HG02943 (cell line): ENCODE measurements around the gene ANKRD63.

Experiments used
- ATAC-seq: cut with Tn5 transposase; IDR thresholded peaks from one replicate; pipeline ENCODE4 v1.9.1; 2021; ENCODE audit warnings: mild to moderate bottlenecking, low read depth, moderate library complexity; ENCODE audit not compliant: unreplicated experiment

Gene ANKRD63

GRCh38 chr15:40313531-40314398 is 30.9 kb upstream of the ANKRD63 start:
- ATAC-seq = no peak

DNA sequence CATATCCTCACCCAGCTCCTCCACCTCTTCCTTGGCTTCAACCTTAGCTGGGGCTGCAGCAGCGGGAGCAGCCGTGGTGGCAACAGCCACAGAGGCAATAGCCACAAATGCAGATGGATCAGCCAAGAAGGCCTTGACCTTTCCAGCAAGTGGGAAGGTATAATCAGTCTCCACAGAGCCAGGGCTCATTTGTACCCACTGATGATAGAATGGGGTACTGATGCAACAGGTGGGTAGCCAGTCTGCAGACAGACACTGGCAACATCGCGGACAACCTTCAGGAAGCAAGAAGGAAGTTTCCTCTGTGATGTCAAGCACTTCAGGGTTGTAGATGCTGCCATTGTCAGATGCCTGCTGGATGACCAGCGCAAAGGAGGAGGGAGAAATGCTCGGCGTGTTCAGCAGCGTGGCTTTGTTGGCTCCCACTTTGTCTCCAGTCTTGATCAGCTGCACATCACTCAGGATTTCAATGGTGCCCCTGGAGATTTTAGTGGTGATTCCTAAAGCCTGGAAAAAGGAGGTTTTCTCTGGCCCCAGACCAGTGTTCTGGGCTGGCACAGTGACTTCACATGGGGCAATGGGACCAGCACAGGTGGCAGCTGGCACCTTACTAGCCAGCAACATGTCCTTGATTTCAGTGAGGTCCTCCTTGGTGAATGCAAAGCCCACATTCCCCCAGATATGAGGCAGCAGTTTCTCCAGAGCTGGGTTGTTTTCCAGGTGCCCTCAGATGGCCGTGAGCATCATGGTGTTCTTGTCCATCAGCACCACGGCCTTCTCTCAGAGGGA is 29.7 kb upstream of the ANKRD63 start:
- no peak for ATAC-seq

DNA sequence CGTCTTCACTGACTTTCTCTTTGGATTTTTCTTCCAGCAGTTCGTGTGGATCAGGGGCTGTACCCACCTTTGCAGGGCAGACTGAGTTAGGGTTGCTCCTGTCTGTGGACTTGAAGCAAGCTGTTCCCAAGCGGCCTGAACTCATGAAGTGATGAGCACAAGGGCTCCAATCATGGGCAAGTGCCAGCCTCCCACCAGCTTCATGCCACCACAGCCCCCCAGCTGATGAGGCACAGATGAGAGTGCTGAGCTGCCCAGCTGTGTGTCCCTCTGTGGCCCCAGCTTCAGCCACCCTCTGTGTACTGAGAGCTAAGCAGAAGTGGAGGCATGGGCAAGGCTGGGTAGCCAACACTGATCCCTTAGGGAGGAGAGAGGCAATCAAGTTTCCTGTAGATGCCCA is 28.1 kb upstream of the ANKRD63 start:
- no peak for ATAC-seq

DNA sequence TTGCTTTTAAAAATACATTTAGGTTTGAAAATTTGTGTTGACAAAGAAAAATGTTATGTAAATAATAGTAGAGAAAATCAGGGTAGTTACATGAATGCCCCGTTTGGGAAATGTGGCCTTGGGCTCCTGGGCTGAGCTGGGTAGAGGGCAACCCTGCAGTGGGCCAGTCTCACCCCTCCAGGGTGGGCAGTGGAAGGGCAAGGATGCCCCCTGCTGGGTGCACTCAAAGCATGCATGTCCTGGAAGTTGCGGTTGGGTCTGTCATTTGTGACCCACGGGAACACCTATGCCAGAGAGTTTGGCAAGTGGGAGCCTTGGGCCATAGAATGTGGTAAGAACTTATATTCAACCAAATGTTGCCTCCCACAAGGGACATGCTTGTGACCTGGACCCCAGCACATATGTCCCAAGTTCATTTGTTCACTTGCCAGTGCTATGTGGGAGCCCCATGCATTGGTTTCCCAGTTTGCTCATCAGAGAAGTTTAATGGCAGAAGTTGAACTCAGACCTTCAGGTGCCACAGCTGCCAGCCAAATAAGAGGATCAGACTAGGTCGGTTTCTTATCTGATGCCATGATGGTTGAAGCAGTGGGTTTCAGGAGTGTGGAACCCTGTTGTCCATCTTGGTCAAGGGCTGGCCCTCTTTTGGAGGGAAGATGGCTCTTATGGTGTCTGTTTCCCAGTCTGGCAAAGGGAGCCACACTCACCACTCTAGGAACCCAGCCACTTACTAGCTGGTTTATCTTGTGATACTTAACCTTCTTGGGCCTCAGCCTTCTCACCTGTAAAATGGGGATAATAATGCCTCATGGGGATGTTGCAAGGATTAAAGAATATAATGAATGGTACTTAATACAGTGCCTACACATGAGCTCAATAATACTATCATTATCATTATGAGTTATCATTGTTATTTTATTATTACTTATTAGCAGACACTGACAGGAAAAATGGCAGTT is 27.4 kb upstream of the ANKRD63 start:
- ATAC-seq = no peak

GRCh38 chr15:40309344-40309862 is 26.5 kb upstream of the ANKRD63 start:
- ATAC-seq = no peak

DNA sequence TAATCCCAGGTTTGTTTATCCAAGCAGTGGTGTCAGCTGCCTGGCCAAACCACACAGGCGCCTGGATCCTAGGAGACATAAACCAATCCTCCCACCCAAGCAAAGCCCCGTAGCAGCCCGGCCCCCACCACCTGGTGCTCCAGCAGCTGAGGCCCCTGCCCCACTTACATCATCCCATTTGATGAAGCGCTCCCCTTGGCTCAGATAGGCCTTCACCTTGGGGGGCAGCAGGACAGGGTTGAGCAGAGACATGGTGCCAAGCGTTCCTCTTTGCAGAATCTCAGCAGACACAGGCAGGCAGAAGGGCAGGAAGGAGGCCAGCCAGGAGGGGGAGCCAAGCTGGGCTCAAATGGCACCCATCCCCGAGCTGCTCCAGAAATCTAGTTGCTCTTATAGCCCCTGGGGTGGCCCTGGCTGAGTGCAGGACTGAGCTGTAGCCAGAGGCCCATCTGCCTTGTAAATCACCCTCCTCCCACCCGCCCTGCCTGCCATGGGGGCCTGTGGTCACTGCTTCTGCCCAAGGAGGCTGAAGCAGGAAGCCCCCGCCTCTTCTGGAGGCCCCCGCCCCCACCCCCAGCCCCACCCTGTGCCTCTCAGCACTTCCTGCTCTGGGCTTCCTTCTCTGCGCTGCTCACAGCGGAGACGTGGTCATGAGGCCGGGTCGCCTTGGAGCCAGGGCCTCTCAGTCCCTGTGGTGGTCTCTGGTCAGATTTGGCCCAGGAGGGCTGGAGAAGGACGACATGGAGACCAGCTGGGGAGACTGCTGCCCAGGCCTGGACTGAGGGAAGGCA is 24.8 kb upstream of the ANKRD63 start, which contains the start of gene PLCB2:
Gene PLCB2 (minus strand): TSS at position 515 of the 791 bp plus-strand sequence. CDS start 263 bp downstream, at position 252.
- peak; percentile 48 for ATAC-seq

DNA sequence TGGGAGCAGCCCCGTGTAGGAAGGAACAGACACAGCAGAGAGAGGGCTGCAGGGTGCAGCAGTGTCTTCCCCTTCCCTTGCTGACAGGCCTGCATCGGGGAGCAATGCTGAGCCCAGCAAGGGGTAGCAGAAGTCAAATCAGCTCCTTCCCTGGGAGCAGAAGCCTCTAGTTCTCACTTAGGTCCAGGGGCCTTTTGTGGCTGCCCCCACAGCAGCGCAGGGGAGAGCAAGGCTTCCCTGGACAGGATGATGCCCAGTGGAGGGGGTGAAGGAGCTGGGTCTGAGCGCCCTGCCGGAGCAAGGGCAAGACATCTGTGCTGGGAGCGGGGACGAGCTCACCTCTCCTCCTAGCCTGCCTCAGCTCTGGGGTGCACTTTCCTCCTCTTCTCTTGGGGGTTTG is 24.0 kb upstream of the ANKRD63 start:
- no peak for ATAC-seq

GRCh38 chr15:40306371-40306770 is 23.5 kb upstream of the ANKRD63 start:
- no peak for ATAC-seq

- no peak for ATAC-seq
Observed at GRCh38 chr15:40305281-40305680, 22.4 kb upstream of the ANKRD63 start.

- no peak for ATAC-seq
Observed at GRCh38 chr15:40303576-40303975, 20.7 kb upstream of the ANKRD63 start.

DNA sequence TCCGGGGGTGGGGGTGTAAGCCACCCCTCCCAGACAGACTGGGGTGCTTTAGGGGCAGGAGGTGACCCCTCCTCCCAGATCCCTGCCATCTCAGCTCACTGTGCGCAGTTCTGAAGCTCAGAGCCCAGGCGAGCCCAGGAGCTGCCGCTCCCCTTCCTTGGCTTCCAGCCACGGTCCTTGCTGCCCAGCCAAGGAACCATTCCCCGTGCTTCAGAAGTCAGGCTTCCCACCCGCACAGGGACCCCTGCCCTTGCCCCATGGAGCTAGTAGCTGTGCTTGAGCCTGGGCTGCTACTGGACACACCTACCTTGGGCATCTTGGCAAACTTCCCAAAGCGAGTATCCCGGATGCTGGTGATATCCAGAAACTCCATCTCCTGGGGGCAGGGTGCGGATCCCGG is 20.1 kb upstream of the ANKRD63 start:
- ATAC-seq = no peak

DNA sequence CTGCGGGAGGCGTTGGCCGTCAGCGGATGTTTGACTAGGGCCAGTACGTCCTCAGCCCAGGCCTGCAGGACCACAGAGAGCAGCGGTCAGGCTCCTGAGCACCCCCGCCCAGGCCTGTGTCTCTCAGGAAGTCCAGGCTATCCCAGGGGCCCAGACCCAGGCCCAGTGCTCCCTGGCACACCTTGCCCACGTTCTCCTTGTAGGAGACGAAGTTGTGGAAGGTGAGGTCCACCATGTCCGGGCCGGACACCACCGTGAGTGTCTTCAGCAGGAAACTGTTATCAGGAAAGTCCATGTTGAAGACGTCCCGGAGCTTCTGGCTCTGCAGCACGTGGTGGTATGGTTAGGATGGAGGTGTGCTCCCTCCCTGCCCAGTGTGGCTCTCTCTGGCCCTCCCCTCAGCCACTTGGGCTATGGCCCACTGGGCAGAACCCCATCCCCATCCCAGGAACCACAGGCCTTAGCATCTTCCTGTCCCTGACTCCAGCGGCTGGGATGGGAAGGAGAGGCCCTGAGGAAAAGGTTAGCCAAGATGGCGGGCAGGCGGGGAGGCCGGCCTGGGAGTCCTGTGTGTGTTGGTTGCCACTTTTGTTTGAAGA is 19.5 kb upstream of the ANKRD63 start:
- ATAC-seq = no peak

DNA sequence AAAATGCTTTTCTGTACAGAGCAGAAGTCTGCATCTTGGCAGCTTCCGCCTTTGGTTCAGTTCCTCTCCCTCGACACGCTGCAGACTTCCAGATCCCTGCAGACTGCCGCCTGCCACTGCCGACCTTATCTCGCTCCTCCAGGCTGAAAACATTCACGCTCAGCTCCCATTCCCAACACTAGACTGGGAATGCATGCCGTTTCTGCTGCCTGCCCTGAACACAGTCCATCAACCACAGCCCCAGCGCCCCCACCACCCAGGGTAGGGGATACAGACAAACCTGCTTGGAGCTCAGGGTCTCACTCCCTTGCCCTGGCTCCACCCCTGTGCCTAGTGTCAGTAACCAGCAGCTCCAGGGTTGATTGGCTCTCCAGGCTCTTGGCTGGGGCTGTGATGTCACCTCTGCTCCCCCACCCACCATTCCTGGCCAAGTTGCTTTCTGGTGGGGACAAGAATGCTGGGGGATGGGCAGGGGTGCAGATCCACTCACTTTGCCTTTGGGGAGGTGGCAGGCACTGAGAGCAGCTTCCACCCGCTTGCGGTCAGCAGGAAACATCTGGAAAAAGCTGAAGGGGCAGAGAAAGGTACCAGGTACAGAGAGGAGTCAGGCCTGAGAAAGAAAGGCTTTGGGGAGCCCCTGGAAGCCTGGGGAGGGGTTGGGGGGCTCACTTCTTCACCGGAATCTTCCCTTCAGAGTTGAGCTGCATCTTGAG is 18.8 kb upstream of the ANKRD63 start:
- ATAC-seq = no peak

DNA sequence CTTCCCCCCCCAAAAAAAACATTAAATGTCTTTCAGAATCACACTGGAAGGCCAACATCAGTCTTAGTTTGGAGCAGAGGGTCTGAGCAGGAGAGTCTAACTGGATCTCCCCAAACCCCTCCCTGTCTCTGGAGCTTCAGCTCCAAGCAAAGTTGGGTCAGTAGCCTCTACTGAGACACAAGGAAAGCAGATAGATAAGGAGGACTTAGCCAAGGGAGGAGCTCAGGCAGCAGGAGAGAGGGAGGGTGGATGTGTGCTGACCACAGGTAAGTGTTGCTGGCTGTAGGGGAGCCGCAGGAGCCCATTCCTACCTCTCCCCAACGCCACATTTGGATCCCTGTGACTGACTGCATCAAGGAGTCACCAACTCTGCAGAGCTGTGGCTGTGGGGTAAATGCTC is 17.9 kb upstream of the ANKRD63 start:
- no peak for ATAC-seq

GRCh38 chr15:40300367-40300766 is 17.5 kb upstream of the ANKRD63 start:
- ATAC-seq = no peak

GRCh38 chr15:40298216-40298935 is 15.5 kb upstream of the ANKRD63 start:
- ATAC-seq = no peak

DNA sequence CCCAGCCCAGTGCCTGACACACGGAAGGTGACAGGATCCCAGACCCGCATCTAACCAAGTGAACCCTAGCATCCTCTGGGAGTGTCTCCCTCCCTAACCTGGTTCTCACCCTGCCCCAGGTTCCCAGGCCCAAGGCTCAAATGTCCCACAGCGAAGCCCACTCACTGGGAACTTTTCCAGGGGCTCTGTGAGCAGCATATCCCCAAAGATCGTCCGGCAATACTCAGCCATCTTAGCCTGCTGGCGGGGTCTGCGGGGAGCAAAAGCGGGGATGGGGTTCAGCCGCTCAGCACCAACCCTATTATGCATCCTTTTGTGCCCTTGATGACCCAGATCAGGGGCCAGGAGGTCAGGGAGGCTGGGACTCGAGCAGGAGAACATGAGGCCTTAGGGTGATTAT is 14.5 kb upstream of the ANKRD63 start:
- ATAC-seq = no peak
